Measurements from ENCODE around the gene SDK1.

- TF ChIP-seq, protein P1, sequence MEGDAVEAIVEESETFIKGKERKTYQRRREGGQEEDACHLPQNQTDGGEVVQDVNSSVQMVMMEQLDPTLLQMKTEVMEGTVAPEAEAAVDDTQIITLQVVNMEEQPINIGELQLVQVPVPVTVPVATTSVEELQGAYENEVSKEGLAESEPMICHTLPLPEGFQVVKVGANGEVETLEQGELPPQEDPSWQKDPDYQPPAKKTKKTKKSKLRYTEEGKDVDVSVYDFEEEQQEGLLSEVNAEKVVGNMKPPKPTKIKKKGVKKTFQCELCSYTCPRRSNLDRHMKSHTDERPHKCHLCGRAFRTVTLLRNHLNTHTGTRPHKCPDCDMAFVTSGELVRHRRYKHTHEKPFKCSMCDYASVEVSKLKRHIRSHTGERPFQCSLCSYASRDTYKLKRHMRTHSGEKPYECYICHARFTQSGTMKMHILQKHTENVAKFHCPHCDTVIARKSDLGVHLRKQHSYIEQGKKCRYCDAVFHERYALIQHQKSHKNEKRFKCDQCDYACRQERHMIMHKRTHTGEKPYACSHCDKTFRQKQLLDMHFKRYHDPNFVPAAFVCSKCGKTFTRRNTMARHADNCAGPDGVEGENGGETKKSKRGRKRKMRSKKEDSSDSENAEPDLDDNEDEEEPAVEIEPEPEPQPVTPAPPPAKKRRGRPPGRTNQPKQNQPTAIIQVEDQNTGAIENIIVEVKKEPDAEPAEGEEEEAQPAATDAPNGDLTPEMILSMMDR (IDR thresholded peaks at IDR 0.05; ENCODE audit: low read depth, low read length, missing input control): no peak
- TF ChIP-seq YY1 (IDR thresholded peaks at IDR 0.05) (no peak), JUND (IDR thresholded peaks at IDR 0.05) (no peak), ZBTB33 (IDR thresholded peaks at IDR 0.05) (no peak), SP1 (IDR thresholded peaks at IDR 0.05) (no peak), GABPA (IDR thresholded peaks at IDR 0.05 in 1 of 2, conservative IDR thresholded peaks at IDR 0.05 in 1 of 2) (no peak), RXRA (IDR thresholded peaks at IDR 0.05) (no peak), TAF1 (conservative IDR thresholded peaks at IDR 0.05) (no peak), RAD21 (IDR thresholded peaks at IDR 0.05) (no peak), FOXA1 (IDR thresholded peaks at IDR 0.05) (no peak), NR2F2 (IDR thresholded peaks at IDR 0.05) (no peak)
- TF ChIP-seq, protein P2, sequence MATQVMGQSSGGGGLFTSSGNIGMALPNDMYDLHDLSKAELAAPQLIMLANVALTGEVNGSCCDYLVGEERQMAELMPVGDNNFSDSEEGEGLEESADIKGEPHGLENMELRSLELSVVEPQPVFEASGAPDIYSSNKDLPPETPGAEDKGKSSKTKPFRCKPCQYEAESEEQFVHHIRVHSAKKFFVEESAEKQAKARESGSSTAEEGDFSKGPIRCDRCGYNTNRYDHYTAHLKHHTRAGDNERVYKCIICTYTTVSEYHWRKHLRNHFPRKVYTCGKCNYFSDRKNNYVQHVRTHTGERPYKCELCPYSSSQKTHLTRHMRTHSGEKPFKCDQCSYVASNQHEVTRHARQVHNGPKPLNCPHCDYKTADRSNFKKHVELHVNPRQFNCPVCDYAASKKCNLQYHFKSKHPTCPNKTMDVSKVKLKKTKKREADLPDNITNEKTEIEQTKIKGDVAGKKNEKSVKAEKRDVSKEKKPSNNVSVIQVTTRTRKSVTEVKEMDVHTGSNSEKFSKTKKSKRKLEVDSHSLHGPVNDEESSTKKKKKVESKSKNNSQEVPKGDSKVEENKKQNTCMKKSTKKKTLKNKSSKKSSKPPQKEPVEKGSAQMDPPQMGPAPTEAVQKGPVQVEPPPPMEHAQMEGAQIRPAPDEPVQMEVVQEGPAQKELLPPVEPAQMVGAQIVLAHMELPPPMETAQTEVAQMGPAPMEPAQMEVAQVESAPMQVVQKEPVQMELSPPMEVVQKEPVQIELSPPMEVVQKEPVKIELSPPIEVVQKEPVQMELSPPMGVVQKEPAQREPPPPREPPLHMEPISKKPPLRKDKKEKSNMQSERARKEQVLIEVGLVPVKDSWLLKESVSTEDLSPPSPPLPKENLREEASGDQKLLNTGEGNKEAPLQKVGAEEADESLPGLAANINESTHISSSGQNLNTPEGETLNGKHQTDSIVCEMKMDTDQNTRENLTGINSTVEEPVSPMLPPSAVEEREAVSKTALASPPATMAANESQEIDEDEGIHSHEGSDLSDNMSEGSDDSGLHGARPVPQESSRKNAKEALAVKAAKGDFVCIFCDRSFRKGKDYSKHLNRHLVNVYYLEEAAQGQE (IDR thresholded peaks at IDR 0.05): no peak
- TF ChIP-seq, protein P3, sequence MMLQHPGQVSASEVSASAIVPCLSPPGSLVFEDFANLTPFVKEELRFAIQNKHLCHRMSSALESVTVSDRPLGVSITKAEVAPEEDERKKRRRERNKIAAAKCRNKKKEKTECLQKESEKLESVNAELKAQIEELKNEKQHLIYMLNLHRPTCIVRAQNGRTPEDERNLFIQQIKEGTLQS (IDR thresholded peaks at IDR 0.05): no peak
- TF ChIP-seq, protein P4, sequence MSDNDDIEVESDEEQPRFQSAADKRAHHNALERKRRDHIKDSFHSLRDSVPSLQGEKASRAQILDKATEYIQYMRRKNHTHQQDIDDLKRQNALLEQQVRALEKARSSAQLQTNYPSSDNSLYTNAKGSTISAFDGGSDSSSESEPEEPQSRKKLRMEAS (IDR thresholded peaks at IDR 0.05): no peak
These were observed 305.4 kb downstream of the SDK1 start for GRCh38 chr7:3606436-3606835.

All from liver (tissue), 3 donors.